Measurements from ENCODE around the gene GPRIN3.

DNA sequence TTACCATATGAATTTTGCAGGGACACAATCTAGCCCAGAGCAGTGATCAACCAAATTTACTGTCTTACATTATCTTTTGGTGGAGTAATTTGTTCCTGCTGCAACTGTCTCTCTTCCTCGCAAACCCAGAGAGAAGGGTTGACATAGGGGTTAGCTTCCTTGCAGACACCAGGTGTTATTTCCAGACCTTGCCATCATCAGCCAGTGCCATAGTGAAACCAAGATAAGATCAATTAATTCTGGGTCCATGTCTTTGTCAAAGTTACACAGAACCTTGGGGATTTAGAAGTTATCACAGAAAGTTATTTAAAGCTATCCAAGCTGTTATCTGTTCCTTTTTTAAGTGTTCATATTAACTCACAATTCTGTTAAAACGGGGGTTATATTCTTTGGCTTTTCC, 23.6 kb upstream of the GPRIN3 start:
- no peak for TF ChIP-seq POLR2A (IDR thresholded peaks at IDR 0.05)
- TF ChIP-seq, protein P1, sequence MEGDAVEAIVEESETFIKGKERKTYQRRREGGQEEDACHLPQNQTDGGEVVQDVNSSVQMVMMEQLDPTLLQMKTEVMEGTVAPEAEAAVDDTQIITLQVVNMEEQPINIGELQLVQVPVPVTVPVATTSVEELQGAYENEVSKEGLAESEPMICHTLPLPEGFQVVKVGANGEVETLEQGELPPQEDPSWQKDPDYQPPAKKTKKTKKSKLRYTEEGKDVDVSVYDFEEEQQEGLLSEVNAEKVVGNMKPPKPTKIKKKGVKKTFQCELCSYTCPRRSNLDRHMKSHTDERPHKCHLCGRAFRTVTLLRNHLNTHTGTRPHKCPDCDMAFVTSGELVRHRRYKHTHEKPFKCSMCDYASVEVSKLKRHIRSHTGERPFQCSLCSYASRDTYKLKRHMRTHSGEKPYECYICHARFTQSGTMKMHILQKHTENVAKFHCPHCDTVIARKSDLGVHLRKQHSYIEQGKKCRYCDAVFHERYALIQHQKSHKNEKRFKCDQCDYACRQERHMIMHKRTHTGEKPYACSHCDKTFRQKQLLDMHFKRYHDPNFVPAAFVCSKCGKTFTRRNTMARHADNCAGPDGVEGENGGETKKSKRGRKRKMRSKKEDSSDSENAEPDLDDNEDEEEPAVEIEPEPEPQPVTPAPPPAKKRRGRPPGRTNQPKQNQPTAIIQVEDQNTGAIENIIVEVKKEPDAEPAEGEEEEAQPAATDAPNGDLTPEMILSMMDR (IDR thresholded peaks at IDR 0.05) = no peak
- no peak for TF ChIP-seq POLR2AphosphoS5 (IDR thresholded peaks at IDR 0.05; ENCODE audit: insufficient read depth in 1 of 2, low read depth in 1 of 2)

Measured in vagina (tissue), 2 donors.